ENCODE measurements around the gene LRRFIP2.

DNA sequence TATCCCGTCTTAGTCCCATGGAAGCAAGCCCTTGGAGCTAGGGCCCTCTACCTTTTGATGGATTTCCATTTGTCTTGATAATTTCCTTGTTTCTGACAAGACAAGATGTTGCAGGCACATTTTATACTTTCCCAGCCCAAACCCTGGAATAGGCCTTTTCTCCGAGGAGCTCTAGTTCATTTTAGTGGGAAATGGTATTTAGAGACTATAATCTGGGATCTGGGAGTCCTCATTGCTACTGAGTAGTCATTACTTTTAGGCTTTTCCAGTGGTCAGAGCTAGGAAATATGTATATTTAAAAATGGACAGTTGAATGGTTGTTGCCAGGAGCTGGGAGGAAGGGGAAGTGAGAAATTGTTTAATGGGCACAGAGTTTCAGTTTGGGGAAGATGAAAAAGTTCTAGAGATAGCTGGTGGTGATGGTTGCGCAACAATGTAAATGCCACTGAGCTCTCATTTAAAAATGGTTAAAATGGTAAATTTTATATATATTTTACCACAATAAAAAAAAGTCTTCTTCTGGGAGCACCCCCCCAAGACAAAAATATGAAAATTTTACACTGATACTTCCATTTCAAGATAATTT, 149.5 kb downstream of the LRRFIP2 start:
- TF ChIP-seq, protein P1, sequence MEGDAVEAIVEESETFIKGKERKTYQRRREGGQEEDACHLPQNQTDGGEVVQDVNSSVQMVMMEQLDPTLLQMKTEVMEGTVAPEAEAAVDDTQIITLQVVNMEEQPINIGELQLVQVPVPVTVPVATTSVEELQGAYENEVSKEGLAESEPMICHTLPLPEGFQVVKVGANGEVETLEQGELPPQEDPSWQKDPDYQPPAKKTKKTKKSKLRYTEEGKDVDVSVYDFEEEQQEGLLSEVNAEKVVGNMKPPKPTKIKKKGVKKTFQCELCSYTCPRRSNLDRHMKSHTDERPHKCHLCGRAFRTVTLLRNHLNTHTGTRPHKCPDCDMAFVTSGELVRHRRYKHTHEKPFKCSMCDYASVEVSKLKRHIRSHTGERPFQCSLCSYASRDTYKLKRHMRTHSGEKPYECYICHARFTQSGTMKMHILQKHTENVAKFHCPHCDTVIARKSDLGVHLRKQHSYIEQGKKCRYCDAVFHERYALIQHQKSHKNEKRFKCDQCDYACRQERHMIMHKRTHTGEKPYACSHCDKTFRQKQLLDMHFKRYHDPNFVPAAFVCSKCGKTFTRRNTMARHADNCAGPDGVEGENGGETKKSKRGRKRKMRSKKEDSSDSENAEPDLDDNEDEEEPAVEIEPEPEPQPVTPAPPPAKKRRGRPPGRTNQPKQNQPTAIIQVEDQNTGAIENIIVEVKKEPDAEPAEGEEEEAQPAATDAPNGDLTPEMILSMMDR (IDR thresholded peaks at IDR 0.05): no peak
- TF ChIP-seq EZH2 (IDR thresholded peaks at IDR 0.05; ENCODE audit: borderline replicate concordance, insufficient read depth, low read depth, low read length, poor library complexity, severe bottlenecking): no peak

All from B cell (primary cell).